Omental fat pad (tissue), 4 donors: Measurements from ENCODE around the gene THAP8. TPM values are rescaled to one million over a fixed set of nuclear protein-coding genes. Genes with fewer than 3 reads are reported as not detected.

Experiments used
- ATAC-seq: fragments of 150-250 bp; one replicate; pipeline ENCODE4 v1.9.1; 2016; ENCODE audit warnings: mild to moderate bottlenecking, moderate library complexity; ENCODE audit not compliant: low FRiP score
- DNase-seq: peaks from one replicate; pipeline ENCODE4 v3.0.0-alpha.2; 2019; ENCODE audit warnings: low spot score
- CTCF ChIP-seq, 3 donors: fragments of 450-650 bp; IDR thresholded peaks; one replicate each; pipeline ENCODE4 v1.5.1; 2016 to 2017; ENCODE audit warnings: antibody characterized with exemption in 3 of 3, mild to moderate bottlenecking in 3 of 3, moderate library complexity in 2 of 3
- total RNA-seq, 4 donors: library from RNA; depleted of rRNA; stranded (reverse); fragments of >200 nt; gene quantifications; one replicate each; pipeline ENCODE4 v1.1.0, GENCODE V29; 2016

Gene THAP8
- total RNA-seq: 10 to 100 TPM in 2 of 4 donors, 1 to 10 TPM in 2; 2.0 to 10.4 (median 7.6) TPM

- no peak for TF ChIP-seq CTCF (IDR thresholded peaks at IDR 0.05)
- DNase-seq (peak; percentile 99), ATAC-seq (peak; percentile 99)
These were observed at the start of gene THAP8 for GRCh38 chr19:36054119-36054732. TSS of gene THAP8 (minus strand) at chr19:36054285. CDS start at chr19:36054217, 68 bp downstream.

GRCh38 chr19:36103040-36103626, 49.0 kb upstream of the THAP8 start:
- ATAC-seq: no peak
- no peak for DNase-seq
- no peak for TF ChIP-seq CTCF (IDR thresholded peaks at IDR 0.05)

- no peak for ATAC-seq
- no peak for TF ChIP-seq CTCF (IDR thresholded peaks at IDR 0.05)
- DNase-seq: no peak
These were observed 47.7 kb upstream of the THAP8 start for GRCh38 chr19:36101550-36102327.

GRCh38 chr19:36100476-36100875, 46.4 kb upstream of the THAP8 start:
- no peak for TF ChIP-seq CTCF (IDR thresholded peaks at IDR 0.05)
- ATAC-seq (no peak), DNase-seq (no peak)

- no peak for TF ChIP-seq CTCF (IDR thresholded peaks at IDR 0.05)
- ATAC-seq: no peak
- no peak for DNase-seq
These were observed 45.2 kb upstream of the THAP8 start for GRCh38 chr19:36099166-36099785.

- DNase-seq (no peak), ATAC-seq (no peak)
- TF ChIP-seq CTCF (IDR thresholded peaks at IDR 0.05): no peak
These were observed 43.0 kb upstream of the THAP8 start for GRCh38 chr19:36097036-36097435.
